ENCODE measurements around the gene OR4K15. TPM values are rescaled to one million over a fixed set of nuclear protein-coding genes. Genes with fewer than 3 reads are reported as not detected.

OR4K15 gene
- total RNA-seq, 1 experiment from 2014 or later, result not detected

DNA sequence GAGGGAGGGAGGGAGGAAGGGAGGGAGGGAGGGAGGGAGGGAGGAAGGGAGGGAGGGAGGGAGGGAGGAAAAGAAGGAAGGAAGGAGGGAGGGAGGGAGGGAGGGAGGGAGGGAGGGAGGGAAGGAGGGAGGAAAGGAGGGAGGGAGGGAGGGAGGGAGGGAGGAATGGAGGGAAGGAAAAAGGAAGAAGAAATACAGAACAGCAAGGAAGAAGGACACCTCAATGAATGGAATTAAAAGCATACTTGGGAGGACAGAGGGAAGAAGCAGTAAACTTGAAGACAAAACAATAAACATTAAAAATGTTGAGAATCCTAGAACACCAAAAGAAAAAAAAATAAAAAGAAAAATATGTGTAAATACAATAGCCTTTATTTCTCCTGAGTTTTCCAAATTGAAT, 32.8 kb downstream of the OR4K15 start:
- no peak overlapping the region for H3K4me3 Mint-ChIP-seq (ENCODE audit: unreplicated experiment)
- no peaks in the 10 kb centered on the region for H3K4me1 ChIP-seq
- intact Hi-C loops (cut with micrococcal nuclease; ENCODE audit: unreplicated experiment), result no loop called here
- BruUV-seq (replicated peaks), result no TSS peak
- peaks cover 10% of the 10 kb centered on the region for H3K9me3 Mint-ChIP-seq (ENCODE audit: unreplicated experiment)
- ChIA-PET CTCF (no interaction called here), POLR2A (no interaction called here)
- H3K9me3 ChIP-seq, result peaks cover 3% of the 10 kb centered on the region; the same call in 1 of the 2 replicates
- no peaks in the 10 kb centered on the region for H3K4me1 Mint-ChIP-seq (ENCODE audit: low read depth, unreplicated experiment)
- H3K36me3 ChIP-seq (ENCODE audit: control insufficient read depth, insufficient read depth, low read length), result no peaks in the 10 kb centered on the region
- no peaks in the 10 kb centered on the region for H3K36me3 Mint-ChIP-seq (ENCODE audit: insufficient read depth, unreplicated experiment)
- no peaks in the 10 kb centered on the region for H3K27me3 ChIP-seq (replicated peaks; ENCODE audit: control insufficient read depth, insufficient read depth, low read length)
- H3K27me3 Mint-ChIP-seq (ENCODE audit: insufficient read depth, unreplicated experiment), result peaks cover 3% of the 10 kb centered on the region
- DNase-seq, result no peak
- no peak overlapping the region for H3K27ac Mint-ChIP-seq (ENCODE audit: unreplicated experiment)
- H3K4me3 ChIP-seq (ENCODE audit: low read depth, low read length), result no peak overlapping the region
- TF ChIP-seq, protein P1, sequence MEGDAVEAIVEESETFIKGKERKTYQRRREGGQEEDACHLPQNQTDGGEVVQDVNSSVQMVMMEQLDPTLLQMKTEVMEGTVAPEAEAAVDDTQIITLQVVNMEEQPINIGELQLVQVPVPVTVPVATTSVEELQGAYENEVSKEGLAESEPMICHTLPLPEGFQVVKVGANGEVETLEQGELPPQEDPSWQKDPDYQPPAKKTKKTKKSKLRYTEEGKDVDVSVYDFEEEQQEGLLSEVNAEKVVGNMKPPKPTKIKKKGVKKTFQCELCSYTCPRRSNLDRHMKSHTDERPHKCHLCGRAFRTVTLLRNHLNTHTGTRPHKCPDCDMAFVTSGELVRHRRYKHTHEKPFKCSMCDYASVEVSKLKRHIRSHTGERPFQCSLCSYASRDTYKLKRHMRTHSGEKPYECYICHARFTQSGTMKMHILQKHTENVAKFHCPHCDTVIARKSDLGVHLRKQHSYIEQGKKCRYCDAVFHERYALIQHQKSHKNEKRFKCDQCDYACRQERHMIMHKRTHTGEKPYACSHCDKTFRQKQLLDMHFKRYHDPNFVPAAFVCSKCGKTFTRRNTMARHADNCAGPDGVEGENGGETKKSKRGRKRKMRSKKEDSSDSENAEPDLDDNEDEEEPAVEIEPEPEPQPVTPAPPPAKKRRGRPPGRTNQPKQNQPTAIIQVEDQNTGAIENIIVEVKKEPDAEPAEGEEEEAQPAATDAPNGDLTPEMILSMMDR (IDR thresholded peaks at IDR 0.05; ENCODE audit: insufficient read depth in 1 of 2, low read depth in 1 of 2, low read length in 1 of 2, severe bottlenecking in 1 of 2, unreplicated experiment in 1 of 2), result no peak

DNA sequence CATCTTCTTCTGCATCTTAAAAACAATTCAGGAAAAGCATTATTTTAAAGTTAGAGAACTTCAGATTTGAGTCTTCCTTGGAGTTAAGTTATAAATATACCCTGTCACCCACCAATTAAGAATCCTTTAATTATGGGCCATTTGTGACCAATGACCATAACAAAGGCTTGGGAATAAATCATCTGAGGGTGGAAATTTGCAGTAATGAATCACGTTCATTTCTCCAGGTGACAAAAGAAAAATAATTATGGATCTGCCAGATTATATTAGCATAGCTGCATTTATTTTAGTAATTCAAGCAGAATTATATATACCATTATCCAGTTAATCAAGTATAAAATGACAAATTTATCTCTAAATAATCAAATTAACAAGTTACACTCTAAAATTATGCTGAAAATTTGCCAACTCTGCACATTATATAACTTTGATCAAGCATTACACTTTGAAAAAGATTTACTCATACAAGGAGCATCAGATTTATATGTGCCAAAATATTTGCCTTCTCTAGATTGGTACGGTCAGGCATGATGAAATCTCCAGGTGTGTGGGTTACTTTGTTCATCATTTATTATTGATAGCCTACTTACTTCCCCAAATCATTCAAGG, 44.0 kb downstream of the OR4K15 start, which contains the start of gene OR4K14:
TSS of gene OR4K14 (minus strand) at position 51 of the 609 bp plus-strand sequence. CDS start 4,114 bp downstream, outside the sequence.
- Mint-ChIP-seq H3K9me3 (ENCODE audit: unreplicated experiment) (peaks cover 9% of the 10 kb centered on the region), H3K36me3 (ENCODE audit: insufficient read depth, unreplicated experiment) (no peaks in the 10 kb centered on the region), H3K4me1 (ENCODE audit: low read depth, unreplicated experiment) (no peaks in the 10 kb centered on the region), H3K4me3 (ENCODE audit: unreplicated experiment) (no peak within 1 kb of the TSS), H3K27ac (ENCODE audit: unreplicated experiment) (no peak within 1 kb of the TSS), H3K27me3 (ENCODE audit: insufficient read depth, unreplicated experiment) (no peaks in the 10 kb centered on the region)
- no TSS peak for BruUV-seq (replicated peaks)
- H3K4me3 ChIP-seq (ENCODE audit: low read depth, low read length), result no peak within 1 kb of the TSS
- no peak for DNase-seq
- no peaks in the 10 kb centered on the region for H3K36me3 ChIP-seq (ENCODE audit: control insufficient read depth, insufficient read depth, low read length)
- ChIA-PET CTCF (no interaction called here), POLR2A (interaction anchor here (0.6 kb wide), 1 partner anchor 62 kb away, joined by 3 read pairs; no protein-coding TSS in a partner anchor)
- TF ChIP-seq, protein P1 (IDR thresholded peaks at IDR 0.05; ENCODE audit: insufficient read depth in 1 of 2, low read depth in 1 of 2, low read length in 1 of 2, severe bottlenecking in 1 of 2, unreplicated experiment in 1 of 2), result no peak
- H3K27me3 ChIP-seq (replicated peaks; ENCODE audit: control insufficient read depth, insufficient read depth, low read length), result no peaks in the 10 kb centered on the region
- H3K9me3 ChIP-seq, result no peaks in the 10 kb centered on the region; the same call in 1 of the 2 replicates
- H3K4me1 ChIP-seq, result no peaks in the 10 kb centered on the region
- intact Hi-C loops (cut with micrococcal nuclease; ENCODE audit: unreplicated experiment), result no loop called here

Other genes starting within 250 kb of the OR4K15 start
- not detected in 2 replicates for gene OR4Q3, start 232.0 kb upstream of the OR4K15 start, total RNA-seq (2022)
- gene OR4M1, start 202.1 kb upstream of the OR4K15 start, total RNA-seq (2022), result not detected in 2 replicates
- gene OR4N2, start 171.8 kb upstream of the OR4K15 start, total RNA-seq (2022), result not detected in 2 replicates
- not detected in 2 replicates for gene OR4K2, start 100.4 kb upstream of the OR4K15 start, total RNA-seq (2022)
- gene OR4K5, start 55.0 kb upstream of the OR4K15 start, total RNA-seq (2022), result not detected in 2 replicates
- gene OR4K1, start 44.7 kb upstream of the OR4K15 start, total RNA-seq (2022), result not detected in 2 replicates
- not detected in 2 replicates for gene OR4Q2, start 26.6 kb downstream of the OR4K15 start, total RNA-seq (2022)
- not detected in 2 replicates for gene OR4K14, start 43.7 kb downstream of the OR4K15 start, total RNA-seq (2022)
- not detected in 2 replicates for gene OR4K13, start 60.4 kb downstream of the OR4K15 start, total RNA-seq (2022)
- gene OR4L1, start 84.5 kb downstream of the OR4K15 start, total RNA-seq (2022), result not detected in 2 replicates
- not detected in 2 replicates for gene OR4K17, start 135.1 kb downstream of the OR4K15 start, total RNA-seq (2022)
- not detected in 2 replicates for gene OR4N5, start 163.2 kb downstream of the OR4K15 start, total RNA-seq (2022)
- gene OR11G2, start 215.3 kb downstream of the OR4K15 start, total RNA-seq (2022), result not detected in 2 replicates
- not detected in 2 replicates for gene OR11H6, start 248.1 kb downstream of the OR4K15 start, total RNA-seq (2022)